Neural crest cell (in vitro differentiated cells): Measurements from ENCODE around the gene SLC47A2. TPM values are rescaled to one million over a fixed set of nuclear protein-coding genes. Genes with fewer than 3 reads are reported as not detected.

ENCODE experiments used
- DNase-seq: peaks from one replicate; pipeline ENCODE4 v3.0.0; 2021; ENCODE audit warnings: low read depth, mixed read lengths, low spot score
- H3K27ac Mint-ChIP-seq: one replicate; pipeline ENCODE4 v1.8.0; 2021; ENCODE audit warnings: mild to moderate bottlenecking, mixed read lengths; ENCODE audit not compliant: unreplicated experiment
- H3K27me3 Mint-ChIP-seq: 2 replicates; pipeline ENCODE4 v1.8.0; 2021; ENCODE audit warnings: low read depth, mild to moderate bottlenecking, mixed read lengths
- H3K36me3 Mint-ChIP-seq: 2 replicates; pipeline ENCODE4 v1.8.0; 2021; ENCODE audit warnings: low read depth, mild to moderate bottlenecking, mixed read lengths
- H3K4me1 Mint-ChIP-seq: 2 replicates; pipeline ENCODE4 v1.8.0; 2021; ENCODE audit warnings: mixed read lengths
- H3K4me3 Mint-ChIP-seq: one replicate; pipeline ENCODE4 v1.8.0; 2021; ENCODE audit warnings: mild to moderate bottlenecking, mixed read lengths
- H3K9me3 Mint-ChIP-seq: 2 replicates; pipeline ENCODE4 v1.8.0; 2021; ENCODE audit warnings: mixed read lengths
- total RNA-seq: library from RNA; stranded (reverse); gene quantifications from 2 replicates; pipeline ENCODE4 v1.2.1, GENCODE V29; 2021
- TF ChIP-seq, protein P1 (sequence below): fragments of 200-600 bp; sonication (generic); conservative IDR thresholded peaks from 2 replicates; pipeline ENCODE4 v1.5.0; 2021; ENCODE audit warnings: antibody characterized with exemption, mild to moderate bottlenecking

Gene SLC47A2
- total RNA-seq, 1 donor from 2014 or later: not detected

DNA sequence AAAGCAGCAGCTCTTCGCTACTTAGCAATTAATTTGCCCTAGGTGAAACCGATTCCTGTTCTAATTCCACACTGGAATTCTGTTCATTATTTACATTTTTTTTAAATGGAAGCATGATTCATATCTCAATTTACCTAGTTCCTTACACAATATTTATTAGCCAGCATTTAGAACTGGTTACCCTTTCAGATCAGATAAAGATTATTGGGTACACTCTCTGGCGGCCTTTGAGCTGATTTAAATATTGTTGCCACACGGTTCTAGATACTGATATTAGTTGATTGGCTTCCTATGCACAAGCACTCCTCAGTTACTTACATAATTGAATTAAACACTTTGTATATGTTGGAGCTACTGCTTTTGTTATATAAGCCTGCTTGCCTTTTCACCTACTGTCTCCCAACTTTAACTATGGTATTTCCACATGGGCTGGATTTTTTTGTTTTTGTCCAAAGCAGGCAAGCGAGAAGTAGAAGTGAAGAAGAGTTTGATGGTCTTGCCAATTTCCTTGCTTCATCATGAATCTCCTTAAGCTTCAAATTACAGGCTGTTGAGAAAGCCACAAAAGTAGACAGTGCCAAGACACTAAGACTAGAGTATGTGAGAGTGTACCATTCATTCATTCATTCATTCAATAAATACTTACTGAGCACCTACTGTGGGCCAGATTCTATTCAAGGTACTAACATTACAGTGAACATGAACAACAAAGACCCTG lies 71.7 kb downstream of the SLC47A2 start:
- H3K27me3 Mint-ChIP-seq: peaks cover 13% of the 10 kb centered on the region
- H3K27ac Mint-ChIP-seq: no peak overlapping the region
- H3K36me3 Mint-ChIP-seq: no peaks in the 10 kb centered on the region
- TF ChIP-seq, protein P1, sequence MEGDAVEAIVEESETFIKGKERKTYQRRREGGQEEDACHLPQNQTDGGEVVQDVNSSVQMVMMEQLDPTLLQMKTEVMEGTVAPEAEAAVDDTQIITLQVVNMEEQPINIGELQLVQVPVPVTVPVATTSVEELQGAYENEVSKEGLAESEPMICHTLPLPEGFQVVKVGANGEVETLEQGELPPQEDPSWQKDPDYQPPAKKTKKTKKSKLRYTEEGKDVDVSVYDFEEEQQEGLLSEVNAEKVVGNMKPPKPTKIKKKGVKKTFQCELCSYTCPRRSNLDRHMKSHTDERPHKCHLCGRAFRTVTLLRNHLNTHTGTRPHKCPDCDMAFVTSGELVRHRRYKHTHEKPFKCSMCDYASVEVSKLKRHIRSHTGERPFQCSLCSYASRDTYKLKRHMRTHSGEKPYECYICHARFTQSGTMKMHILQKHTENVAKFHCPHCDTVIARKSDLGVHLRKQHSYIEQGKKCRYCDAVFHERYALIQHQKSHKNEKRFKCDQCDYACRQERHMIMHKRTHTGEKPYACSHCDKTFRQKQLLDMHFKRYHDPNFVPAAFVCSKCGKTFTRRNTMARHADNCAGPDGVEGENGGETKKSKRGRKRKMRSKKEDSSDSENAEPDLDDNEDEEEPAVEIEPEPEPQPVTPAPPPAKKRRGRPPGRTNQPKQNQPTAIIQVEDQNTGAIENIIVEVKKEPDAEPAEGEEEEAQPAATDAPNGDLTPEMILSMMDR: no peak
- H3K4me3 Mint-ChIP-seq: peak overlapping the region; percentile 29
- H3K9me3 Mint-ChIP-seq: no peaks in the 10 kb centered on the region
- DNase-seq: no peak
- peaks cover 21% of the 10 kb centered on the region for H3K4me1 Mint-ChIP-seq

DNA sequence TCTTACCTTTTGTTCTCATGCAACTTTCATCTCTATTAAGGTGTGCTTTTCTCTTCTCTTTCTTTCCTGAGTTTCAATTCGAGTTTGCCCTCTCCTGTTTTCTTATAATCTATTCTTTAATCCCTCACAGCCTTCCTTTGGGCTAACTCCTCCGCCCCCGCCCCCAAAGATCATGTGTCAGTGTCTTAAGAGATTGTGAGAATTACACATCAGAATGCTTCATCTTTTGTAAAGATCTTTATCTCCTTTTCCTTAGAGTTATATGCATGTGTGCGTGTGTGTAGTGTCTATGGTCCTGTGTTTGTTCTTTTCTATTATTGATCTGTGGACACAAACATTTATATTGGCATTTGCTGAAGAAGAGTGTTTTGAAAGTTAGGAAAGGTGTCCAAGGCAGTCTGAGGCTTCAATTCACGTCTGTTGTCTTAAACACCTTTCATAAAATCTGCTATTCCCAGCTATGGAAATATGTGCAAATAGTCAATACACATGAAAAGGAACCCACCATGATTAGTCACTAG lies 74.0 kb downstream of the SLC47A2 start:
- peaks cover 20% of the 10 kb centered on the region for H3K27me3 Mint-ChIP-seq
- no peaks in the 10 kb centered on the region for H3K36me3 Mint-ChIP-seq
- TF ChIP-seq, protein P1: no peak
- no peak overlapping the region for H3K27ac Mint-ChIP-seq
- H3K4me3 Mint-ChIP-seq: no peak overlapping the region
- no peak for DNase-seq
- no peaks in the 10 kb centered on the region for H3K9me3 Mint-ChIP-seq
- peaks cover 8% of the 10 kb centered on the region for H3K4me1 Mint-ChIP-seq

DNA sequence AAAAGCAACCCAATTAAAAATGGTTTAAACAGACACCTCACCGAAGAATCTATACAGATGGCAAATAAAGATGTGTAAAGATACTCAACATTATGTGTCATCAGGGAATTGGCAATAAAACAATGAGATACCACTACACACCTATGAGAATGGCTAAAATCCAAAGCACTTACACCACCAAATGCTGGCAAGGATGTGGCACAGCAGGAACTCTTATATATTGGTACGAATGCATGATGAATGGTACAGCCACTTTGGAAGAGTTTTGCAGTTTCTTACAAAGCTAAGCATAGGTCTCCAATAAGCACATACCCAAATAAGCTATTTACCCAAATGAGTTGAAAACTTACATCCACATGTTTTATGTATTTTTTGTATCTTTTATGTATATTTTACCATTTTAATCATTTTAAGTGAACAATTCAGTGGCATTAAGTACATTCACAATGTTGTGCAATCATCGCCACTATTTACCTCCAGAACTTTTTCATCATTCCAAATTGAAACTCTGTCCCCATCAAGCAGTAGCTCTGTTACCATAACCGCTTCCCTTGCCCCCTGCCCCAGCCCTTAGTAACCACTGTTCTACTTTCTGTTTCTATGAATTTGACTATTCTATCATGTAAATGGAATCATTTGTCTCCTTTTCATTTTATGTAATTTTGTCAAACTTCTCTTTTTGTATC lies 74.6 kb downstream of the SLC47A2 start:
- no peaks in the 10 kb centered on the region for H3K9me3 Mint-ChIP-seq
- peaks cover 3% of the 10 kb centered on the region for H3K4me1 Mint-ChIP-seq
- H3K27me3 Mint-ChIP-seq: peaks cover 20% of the 10 kb centered on the region
- no peak overlapping the region for H3K27ac Mint-ChIP-seq
- no peak overlapping the region for H3K4me3 Mint-ChIP-seq
- TF ChIP-seq, protein P1: no peak
- no peaks in the 10 kb centered on the region for H3K36me3 Mint-ChIP-seq
- DNase-seq: no peak

DNA sequence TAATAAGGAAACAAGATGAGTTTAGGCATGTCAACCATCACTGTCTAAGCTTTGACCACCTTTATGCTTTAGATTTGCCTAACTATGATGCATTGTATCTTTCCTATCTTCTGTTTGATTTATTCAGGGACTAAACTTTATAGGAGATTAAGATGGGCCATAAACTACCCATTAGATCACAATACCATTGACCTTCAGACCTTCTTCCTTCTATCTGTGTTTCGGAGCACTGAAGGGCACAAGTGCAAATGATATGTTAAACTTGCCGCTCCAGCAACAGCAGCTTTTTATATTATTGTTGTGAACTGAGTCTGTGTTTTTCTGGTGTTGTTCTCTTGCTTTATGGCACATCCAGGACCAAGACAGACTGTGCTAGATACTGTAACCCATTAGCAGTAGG lies 84.5 kb downstream of the SLC47A2 start:
- Mint-ChIP-seq H3K4me1 (no peaks in the 10 kb centered on the region), H3K27ac (no peak overlapping the region), H3K36me3 (no peaks in the 10 kb centered on the region), H3K4me3 (no peak overlapping the region), H3K27me3 (no peaks in the 10 kb centered on the region), H3K9me3 (no peaks in the 10 kb centered on the region)
- no peak for DNase-seq
- TF ChIP-seq, protein P1: no peak

DNA sequence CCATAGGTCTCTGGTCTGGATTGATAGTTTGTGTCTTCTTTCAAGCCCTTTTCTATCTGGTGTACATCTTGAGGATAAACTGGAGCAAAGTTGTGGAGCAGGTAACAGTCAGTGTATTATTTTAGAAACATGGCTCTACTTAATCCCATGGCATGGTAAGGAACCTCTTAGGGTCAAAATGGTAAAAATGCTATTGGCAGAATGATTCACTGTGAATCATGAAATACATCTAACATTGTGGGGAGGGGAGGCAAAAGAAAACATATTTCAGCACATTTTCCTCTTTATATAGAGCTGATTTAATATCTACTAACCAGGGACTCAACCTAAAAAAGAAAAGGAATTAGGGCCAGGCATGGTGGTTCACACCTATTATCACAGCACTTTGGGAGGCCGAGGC lies 85.7 kb downstream of the SLC47A2 start:
- Mint-ChIP-seq H3K27me3 (no peaks in the 10 kb centered on the region), H3K27ac (no peak overlapping the region), H3K9me3 (no peaks in the 10 kb centered on the region), H3K36me3 (peaks cover 3% of the 10 kb centered on the region), H3K4me1 (no peaks in the 10 kb centered on the region), H3K4me3 (no peak overlapping the region)
- no peak for DNase-seq
- TF ChIP-seq, protein P1: no peak
